ENCODE data around the gene SELENOT. TPM values are rescaled to one million over a fixed set of nuclear protein-coding genes. Genes with fewer than 3 reads are reported as not detected.

Gene SELENOT
- total and polyA plus RNA-seq, 3 donors from 2014 or later, result 118 to 190 (median 135) TPM

- Histone ChIP-seq H3K9me3 (no peaks in the 10 kb centered on the region), H3K27ac (no peak overlapping the region), H3K36me3 (ENCODE audit: low read depth, missing control alignments) (no peaks in the 10 kb centered on the region), H3K27me3 (no peaks in the 10 kb centered on the region), H3K4me1 (no peaks in the 10 kb centered on the region), H3K4me3 (no peak overlapping the region)
- intact Hi-C loops (cut with DNase I; ENCODE audit: low total_unique reads), result no loop called here
- 68 to 72% methylated on average over 2 of the region's 2 CpGs for WGBS, 2 donors
- TF ChIP-seq POLR2A (IDR thresholded peaks at IDR 0.05) (no peak), CTCF (IDR thresholded peaks at IDR 0.05) (no peak)
- no peak for DNase-seq
These were observed 38.9 kb upstream of the SELENOT start for GRCh38 chr3:150564243-150564642.

GRCh38 chr3:150567328-150567727, 35.8 kb upstream of the SELENOT start:
- H3K9me3 ChIP-seq, result no peaks in the 10 kb centered on the region
- no peak for DNase-seq
- TF ChIP-seq CTCF (IDR thresholded peaks at IDR 0.05), result no peak
- intact Hi-C loops (cut with DNase I; ENCODE audit: low total_unique reads), result no loop called here
- H3K4me3 ChIP-seq, result no peak overlapping the region
- no peaks in the 10 kb centered on the region for H3K27me3 ChIP-seq
- no peaks in the 10 kb centered on the region for H3K4me1 ChIP-seq
- no peaks in the 10 kb centered on the region for H3K36me3 ChIP-seq (ENCODE audit: low read depth, missing control alignments)
- H3K27ac ChIP-seq, result no peak overlapping the region
- 67 to 91% methylated on average over 1 of the region's 1 CpG for WGBS, 2 donors

- Histone ChIP-seq H3K4me1 (no peaks in the 10 kb centered on the region), H3K27me3 (no peaks in the 10 kb centered on the region), H3K36me3 (ENCODE audit: low read depth, missing control alignments) (no peaks in the 10 kb centered on the region), H3K4me3 (no peak overlapping the region), H3K27ac (no peak overlapping the region), H3K9me3 (no peaks in the 10 kb centered on the region)
- WGBS, 2 donors, result 65 to 66% methylated on average over 1 of the region's 1 CpG
- DNase-seq, result no peak
- TF ChIP-seq POLR2A (IDR thresholded peaks at IDR 0.05) (no peak), CTCF (IDR thresholded peaks at IDR 0.05) (no peak)
- intact Hi-C loops (cut with DNase I; ENCODE audit: low total_unique reads), result no loop called here
These were observed 25.3 kb upstream of the SELENOT start for GRCh38 chr3:150577855-150578254.

GRCh38 chr3:150581174-150581573, 21.9 kb upstream of the SELENOT start:
- no peak for DNase-seq
- no peaks in the 10 kb centered on the region for H3K9me3 ChIP-seq
- intact Hi-C loops (cut with DNase I; ENCODE audit: low total_unique reads), result no loop called here
- no peak overlapping the region for H3K27ac ChIP-seq
- no peak overlapping the region for H3K4me3 ChIP-seq
- H3K4me1 ChIP-seq, result no peaks in the 10 kb centered on the region
- TF ChIP-seq POLR2A (IDR thresholded peaks at IDR 0.05), result no peak
- no peak for TF ChIP-seq CTCF (IDR thresholded peaks at IDR 0.05)
- H3K27me3 ChIP-seq, result no peaks in the 10 kb centered on the region
- H3K36me3 ChIP-seq (ENCODE audit: low read depth, missing control alignments), result no peaks in the 10 kb centered on the region

- Histone ChIP-seq H3K36me3 (ENCODE audit: low read depth, missing control alignments) (no peaks in the 10 kb centered on the region), H3K9me3 (no peaks in the 10 kb centered on the region), H3K27ac (no peak overlapping the region), H3K4me1 (no peaks in the 10 kb centered on the region), H3K27me3 (no peaks in the 10 kb centered on the region), H3K4me3 (no peak overlapping the region)
- DNase-seq, result no peak
- intact Hi-C loops (cut with DNase I; ENCODE audit: low total_unique reads), result no loop called here
- TF ChIP-seq CTCF (IDR thresholded peaks at IDR 0.05) (no peak), POLR2A (IDR thresholded peaks at IDR 0.05) (no peak)
- WGBS, 2 donors, result 85 to 90% methylated on average over 2 of the region's 2 CpGs
These were observed 20.5 kb upstream of the SELENOT start for GRCh38 chr3:150582620-150583019.

Measured in testis (tissue), 3 donors.